GM18517 (cell line): ENCODE results near the gene UBQLNL.
A peak's percentile ranks its signal among the peaks of the same experiment; 100 is the strongest.

Experiments
- ATAC-seq: cut with Tn5 transposase; IDR thresholded peaks from one replicate; pipeline ENCODE4 v1.9.1; 2021; ENCODE audit warnings: mild to moderate bottlenecking, moderate library complexity; ENCODE audit not compliant: unreplicated experiment

Gene UBQLNL, protein sequence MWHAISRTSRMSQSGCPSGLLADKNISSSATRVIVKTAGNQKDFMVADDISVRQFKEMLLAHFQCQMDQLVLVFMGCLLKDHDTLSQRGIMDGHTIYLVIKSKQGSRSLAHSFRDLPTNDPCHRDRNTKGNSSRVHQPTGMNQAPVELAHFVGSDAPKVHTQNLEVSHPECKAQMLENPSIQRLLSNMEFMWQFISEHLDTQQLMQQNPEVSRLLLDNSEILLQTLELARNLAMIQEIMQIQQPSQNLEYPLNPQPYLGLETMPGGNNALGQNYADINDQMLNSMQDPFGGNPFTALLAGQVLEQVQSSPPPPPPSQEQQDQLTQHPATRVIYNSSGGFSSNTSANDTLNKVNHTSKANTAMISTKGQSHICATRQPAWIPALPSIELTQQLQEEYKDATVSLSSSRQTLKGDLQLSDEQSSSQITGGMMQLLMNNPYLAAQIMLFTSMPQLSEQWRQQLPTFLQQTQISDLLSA

DNA sequence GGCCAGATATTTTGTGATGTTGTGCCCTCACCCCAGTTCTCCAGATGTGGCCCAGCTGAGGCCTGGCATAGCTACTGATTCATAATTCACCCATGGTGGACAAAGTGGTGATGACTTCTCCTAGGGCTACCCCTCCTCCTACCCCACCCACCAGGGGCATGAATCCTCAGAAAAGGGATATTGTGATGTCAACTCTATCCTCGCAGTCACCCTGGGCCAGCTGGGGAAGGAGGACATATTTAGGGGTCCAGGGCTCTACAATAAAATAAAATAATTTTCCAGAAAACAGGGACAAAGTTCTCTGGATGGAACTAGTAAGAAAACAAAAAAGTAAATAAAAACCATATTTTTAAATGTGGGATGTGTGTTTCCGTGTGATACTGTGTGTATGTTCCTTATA lies at the start of gene UBQLNL:
Gene UBQLNL (minus strand): TSS at position 101 of the 400 bp plus-strand sequence. CDS start 258 bp downstream, outside the sequence.
- no peak for ATAC-seq

DNA sequence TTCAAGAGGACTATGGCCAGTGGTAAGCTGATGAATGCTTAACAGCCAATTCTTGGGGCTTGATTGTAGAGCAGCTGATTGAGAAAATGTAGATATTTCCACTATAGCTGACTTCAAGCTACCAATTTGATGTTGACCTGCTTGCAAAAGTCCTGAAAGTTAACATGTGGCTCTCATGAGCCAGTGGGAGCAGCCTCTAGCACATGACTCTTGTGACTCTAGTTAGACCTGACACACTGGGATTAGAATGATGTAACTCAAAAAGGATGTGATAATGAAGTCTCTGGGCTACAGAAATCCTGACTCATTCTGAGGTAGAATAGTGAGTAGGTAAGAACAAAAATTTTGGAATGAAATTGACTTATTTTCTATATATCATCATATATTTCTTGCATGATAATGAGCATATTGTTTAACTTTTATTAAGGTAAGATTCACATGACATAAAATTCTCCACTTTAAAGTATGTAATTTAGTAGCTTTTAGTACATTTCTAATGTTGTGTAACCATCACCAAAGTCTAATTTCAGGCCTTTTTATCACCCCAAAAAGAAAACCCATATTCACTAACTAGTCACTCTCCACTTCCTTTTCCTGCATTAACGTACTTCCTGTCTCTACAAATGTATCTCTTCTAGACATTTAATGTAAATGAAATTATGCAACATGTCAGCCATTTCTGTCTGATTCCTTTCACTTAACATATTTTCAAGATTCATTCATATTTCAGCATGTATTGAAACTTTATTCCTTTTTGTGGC lies 47.9 kb upstream of the UBQLNL start:
- ATAC-seq, result no peak

DNA sequence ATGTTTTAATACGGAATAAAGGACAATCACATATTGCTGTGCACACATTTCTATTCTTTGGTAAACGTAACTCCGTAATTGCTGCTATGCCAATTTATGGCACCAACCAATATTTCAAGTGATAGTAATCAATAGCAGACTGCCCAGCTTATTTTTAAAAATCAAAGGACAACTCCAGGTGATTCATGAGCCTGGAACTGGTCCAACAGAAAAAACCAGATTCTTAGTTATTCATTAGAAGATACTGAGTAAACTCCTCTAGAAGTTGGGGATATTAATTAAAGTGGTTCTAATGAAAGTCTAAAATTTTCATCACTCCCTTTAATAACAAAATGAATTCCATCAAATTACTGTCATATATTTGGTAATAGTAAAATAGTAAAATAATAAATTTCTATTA lies 41.3 kb upstream of the UBQLNL start:
- no peak for ATAC-seq

DNA sequence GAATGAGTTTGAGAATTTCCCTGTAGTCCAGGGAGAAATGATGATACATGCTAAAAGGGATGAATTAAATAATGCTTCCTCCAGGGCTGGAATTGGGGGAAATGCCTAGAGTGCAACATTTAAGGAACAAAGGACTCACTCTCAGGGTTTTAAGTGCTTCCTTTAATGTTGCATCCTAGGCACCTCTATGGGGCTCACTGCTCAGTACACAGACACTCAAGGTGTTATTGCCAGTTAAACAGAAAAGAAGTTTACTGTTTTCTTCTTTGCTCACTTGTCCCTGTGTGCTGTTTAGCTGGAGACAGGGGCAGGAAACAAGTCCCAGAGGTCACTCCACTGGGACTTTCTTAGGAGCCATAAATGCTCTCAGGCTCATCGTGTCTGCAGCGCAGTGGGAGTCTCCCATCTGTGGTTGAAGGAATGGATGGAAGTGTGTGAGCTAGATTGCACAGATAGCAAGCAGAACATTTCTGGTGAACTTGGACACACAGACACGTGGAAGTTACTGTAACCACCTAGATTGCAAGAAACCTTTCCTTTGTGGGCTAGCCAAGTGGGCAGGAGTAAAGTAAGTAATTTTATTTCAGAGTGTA lies 40.2 kb upstream of the UBQLNL start:
- ATAC-seq, result no peak

DNA sequence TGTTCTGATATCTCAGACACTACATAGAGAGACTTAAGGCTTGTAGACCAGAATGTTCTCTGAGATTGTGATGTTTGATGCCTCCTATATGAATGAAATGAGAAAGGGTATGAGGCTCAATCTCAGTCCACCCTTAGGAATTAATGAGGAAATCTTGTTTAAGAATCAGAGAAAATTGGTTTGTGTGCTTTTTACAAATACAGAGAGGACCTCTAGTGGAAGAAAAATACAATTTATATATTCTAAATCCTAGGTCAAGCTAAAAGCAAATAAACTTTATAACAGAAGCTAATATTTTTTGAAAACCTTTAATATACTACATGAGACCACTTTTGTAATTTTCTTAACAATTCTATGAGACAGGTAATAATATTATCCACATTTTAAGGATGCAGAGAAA lies 36.8 kb upstream of the UBQLNL start:
- no peak for ATAC-seq

DNA sequence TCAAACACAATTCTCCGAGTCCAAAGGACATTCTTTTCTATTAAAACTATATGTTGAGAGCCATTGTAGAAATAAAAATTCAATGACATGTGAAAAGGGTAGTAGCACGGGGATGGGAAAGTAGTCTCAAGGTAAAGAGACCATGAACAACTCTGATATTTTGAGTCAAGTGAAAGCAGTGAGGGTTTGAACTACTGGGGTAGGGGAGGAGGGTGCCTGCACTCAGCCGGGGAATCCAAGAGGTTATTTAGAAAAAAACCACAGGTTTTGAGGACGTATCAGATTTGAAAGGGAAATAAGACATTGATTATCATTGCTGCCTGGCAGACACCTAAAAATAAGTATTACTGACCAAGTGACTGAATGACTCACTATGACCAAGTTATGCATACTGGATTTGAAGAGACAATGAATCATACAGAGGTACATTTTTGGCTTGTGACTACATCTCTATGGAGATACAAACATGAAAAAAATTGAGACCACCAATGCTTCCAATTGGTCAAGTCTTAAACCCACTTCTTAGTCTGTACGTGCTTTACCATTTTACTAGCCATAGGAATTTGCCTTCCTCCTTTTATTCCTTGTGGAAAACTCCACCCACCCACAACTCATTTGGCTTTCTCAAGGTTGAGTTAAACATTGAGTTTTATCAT lies 34.1 kb upstream of the UBQLNL start:
- peak; percentile 48 for ATAC-seq

DNA sequence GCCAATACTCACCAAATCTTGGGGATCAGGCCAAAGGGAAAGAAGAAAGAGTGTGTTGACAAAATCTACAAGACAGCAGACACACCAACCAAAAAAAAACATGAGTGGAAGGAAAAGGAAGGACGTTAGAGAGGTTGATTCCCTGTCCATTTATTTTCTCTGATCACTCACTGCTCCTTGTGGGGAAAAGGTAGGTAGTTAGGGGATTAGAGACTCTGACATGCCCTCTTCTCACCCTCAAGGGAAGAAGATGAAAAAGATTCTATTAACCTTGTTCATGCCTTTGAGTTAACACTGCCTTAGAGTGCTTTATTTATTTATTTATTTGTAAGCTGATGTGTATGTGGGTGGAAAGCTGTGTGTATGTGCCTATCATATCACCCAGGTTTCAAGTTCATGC lies 31.9 kb upstream of the UBQLNL start, which contains the start of gene OR52H1:
Gene OR52H1 (minus strand): TSS at position 101 of the 400 bp plus-strand sequence. CDS start 3,035 bp downstream, outside the sequence.
- ATAC-seq, result no peak

DNA sequence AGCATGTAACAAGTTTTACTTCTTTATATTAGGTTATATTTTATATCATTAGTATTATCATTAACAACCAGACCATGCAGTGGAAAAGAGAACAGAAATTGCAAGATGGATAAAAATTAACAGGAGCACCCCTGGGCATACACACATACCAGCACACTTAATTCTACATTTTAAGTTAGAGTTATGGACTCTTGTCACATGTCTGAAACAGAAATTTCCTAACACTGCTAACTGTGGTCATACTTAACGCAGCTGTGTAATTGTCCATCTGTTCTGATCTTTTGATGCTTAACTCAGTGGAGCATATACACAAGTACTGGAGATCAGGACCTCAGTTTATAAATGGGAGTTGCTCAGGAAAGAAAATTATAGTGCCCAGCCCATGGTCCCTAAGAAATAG lies 31.5 kb upstream of the UBQLNL start:
- peak; percentile 56 for ATAC-seq

DNA sequence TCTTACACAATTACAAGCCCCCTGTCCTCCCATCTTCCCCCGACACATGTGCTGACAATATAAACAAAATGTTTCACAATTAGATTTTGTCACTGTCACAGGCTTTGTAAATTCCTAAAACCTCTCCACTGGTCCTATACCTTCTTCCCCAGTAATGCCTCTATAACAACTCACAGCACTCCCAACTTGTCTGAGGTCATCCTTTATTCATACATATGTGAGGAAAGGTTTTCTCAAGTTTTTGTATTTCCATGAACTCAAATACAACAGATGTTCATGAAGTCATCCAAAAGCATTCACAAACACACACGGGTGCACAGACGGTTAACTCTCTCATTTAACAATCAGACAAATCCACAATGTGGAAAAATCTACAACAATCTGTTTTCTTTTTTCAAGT lies 30.0 kb upstream of the UBQLNL start:
- ATAC-seq, result no peak

DNA sequence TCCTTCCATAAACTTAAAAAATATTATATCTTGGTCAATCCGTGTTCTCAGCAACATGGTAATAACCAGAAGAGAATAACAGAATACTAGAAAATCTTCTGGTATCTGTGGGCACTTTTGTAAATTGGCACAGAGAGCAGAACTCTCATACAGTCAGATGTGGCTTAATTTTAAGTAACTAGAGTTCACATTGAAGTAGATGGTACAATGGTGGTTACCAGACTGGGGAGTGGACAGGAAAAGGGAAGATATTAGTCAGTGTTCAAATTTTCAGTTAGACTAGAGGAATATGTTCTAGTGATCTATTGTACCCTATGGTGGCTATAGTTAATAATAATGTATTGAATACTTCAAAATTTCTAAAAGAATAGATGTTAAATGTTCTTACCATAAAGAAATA lies 24.9 kb upstream of the UBQLNL start:
- ATAC-seq, result no peak

DNA sequence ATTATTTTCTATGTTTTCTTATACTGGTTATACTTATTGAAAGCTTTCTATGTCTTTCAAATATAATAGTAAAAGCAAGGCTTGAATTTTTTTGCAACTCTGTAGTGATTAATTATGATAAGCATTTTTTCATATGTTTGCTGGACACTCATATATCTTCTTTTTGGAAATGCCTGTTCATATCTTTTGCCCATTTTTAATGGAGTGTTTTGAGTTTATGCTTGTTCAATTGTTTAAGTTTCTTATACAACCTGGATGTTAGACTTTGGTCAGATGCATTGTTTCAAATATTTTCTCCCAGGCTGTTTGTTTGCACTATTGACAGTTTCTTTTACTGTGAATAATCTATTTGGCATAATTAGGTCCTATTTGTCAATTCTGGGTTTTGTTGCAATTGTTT lies 20.0 kb upstream of the UBQLNL start:
- ATAC-seq, result no peak

DNA sequence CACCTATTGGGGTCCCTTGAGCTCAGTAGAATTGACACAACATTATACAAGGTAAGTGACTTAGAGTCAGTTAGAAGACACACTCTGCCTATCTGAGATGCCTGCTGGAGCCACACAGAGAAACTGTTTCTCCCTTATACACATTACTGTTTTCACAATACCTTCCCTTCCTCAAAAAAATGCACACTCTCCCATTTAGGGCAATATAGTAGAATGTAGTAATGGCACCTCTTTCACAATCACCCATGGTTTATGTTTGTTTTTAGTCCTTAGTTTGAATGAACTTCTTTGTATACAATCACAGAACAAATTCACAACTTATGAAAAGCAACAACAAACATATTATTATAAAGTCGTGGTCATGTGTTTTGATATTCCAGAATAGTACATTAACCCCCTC lies 17.5 kb upstream of the UBQLNL start:
- ATAC-seq, result no peak

DNA sequence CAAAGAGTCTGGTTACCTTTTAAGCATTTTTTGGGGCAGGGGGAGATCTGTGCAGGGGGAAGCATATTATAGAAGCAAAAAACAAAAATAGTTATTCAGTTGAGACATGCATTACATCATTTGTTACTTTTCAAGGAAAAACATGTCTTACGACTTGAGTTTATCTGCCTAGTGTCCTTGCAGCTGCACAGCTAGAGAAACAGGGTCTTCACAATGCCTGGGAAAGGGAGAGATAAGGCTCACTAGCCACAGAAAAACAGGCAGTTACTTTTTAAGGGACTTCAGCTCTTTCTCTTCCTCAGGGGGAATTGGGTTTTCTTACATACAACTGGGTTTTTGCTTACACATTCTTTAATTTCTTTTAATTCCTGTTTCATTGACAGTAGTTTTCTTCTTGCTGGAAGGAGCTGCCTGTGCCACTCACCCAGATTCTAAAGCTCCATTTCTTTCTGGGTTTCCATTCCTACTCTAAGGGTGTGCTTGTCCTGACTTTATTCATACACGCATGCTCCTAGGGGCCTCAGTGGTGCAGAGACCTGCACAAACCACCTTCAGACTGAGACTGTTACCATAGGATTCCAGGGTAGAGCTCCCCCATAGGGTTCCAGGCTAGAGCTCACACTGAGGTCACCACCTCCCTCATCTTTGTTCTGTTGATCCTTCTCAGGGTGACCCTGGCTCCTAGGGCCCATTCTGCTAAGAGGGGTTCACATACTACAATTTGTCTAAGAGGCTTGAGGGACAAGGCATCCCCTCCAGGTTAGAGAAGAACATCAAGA lies 14.7 kb upstream of the UBQLNL start:
- ATAC-seq, result no peak

DNA sequence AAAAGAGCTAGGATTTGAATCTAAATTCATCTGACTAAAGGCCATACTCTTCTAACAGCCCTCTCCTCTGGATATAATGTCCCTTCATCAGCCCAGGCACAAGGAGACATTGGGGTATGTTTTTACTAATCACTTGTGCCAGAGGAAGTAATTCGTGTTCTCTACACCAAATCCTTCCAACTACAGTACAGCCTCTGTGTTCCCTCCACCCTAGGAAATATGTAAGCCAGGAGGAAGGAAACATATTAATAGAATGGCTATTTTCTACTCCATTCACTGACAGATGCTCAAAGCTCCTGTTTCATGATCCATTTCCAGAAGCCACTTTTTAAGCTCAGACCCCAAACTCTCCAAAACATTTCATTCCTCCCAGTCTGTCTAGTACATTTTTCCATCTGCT lies 12.0 kb upstream of the UBQLNL start:
- no peak for ATAC-seq

DNA sequence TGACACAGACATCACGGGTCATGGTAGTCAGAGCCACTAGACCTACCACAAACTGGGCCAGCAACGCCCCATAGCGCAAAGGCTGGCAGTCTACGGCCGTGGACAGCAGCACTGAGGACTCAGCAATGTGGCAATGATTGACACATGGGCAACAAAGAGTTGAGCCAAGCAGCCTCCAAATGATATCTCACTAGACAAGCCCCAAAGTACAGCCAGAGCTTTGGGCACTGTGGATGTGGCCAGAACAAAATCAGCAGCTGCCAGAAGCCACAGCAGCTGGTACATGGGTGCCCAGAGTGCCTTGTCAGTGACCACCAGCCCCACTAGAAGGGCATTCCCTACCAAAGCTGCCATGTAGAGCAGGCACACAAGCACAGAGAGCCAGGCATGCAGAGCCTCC lies 11.2 kb upstream of the UBQLNL start:
- ATAC-seq, result no peak

DNA sequence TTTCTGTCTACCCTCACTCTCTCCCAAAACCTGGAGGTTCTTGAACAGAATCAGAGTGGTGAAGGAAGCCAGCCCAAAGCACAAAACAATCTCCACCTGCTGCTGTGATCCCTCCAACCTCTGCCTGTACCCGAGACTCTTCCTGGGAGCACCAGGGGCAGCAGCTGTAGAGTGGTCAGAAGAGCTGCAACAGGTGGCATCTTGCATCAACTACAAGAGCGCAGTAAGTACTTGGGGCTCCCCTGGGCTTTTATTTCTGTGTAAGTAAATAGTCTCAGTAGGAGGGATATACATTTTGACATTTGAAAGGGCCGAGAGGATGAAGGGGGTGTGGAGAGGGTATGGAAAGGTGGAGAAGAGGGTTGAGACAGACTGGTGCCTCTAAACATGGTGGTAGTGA lies 8.3 kb upstream of the UBQLNL start:
- no peak for ATAC-seq

DNA sequence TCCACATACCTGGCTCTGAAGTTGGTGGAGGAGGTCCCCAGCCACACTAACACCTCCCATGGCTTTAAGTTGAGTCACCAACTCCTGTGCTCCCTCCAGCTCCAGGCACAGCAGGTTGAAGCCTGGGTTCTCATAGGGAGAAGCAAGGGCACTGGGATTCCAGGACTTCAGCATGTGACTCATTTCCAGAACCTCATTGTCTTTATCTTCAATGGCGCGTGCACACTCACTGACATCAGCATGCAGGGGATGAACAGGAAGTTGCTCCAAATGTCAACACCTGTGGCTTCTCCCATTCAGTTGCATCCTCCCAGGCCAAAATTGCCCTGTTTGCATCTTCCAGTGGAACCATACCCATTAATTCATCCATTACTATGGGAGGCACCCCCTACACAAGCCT lies 5.8 kb upstream of the UBQLNL start:
- no peak for ATAC-seq

DNA sequence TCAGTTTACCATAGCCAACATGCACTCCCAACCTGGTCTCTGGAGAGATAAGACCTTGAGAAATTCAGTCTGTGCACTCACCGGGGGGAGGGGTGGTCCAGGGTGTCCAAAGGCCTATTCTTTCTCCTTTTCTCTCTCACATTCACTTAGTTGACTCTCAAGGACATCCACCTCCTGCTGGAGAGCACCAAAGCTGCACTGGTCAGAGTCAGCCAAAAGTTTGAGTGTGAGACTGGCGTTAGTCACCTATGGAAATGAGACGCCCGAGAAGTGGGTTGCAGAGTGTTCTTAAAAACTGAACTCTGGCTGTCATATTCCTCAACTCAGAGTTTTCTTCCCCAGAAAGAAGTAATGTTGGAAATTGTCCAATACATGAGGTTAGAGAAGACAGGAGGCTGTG lies 5.0 kb upstream of the UBQLNL start:
- no peak for ATAC-seq

DNA sequence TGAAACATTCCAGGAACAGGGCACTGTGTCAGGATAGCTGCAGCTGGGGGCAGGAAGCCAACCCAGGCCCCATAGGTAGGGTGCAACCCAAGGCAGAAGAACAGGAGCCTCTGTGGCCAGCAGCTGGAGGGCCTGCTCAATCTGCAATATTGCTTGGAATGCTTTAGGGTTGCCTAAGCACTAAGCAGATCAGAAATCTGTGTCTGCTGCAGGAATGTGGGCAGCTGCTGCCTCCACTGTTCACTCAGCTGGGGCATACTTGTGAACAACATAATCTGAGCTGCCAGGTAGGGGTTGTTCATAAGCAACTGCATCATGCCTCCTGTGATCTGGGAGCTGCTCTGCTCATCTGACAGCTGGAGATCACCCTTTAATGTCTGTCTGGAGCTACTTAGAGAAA lies 1.7 kb downstream of the UBQLNL start:
- no peak for ATAC-seq

DNA sequence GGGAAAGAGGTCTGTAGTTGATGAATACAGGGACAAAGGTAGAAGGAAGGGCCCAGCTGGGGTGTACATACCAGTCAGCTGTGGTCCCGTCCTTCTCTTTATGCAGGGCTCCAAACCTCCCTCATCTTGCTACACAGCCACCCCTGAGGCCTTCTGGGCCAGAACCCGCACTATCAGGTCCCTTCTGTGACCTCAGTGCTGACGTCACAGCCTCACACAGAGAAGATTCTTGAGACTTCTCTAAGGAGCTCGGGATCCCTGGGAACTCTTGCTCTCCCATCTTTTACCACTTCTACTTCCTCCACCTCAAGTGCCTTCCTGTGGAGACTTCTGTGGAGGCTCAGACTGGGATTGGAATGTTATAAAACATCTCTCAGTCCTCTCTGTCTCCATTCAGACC lies 6.7 kb downstream of the UBQLNL start, which contains the start of gene UBQLN3:
Gene UBQLN3 (minus strand): TSS at position 155 of the 400 bp plus-strand sequence. CDS start 399 bp downstream, outside the sequence.
- ATAC-seq, result no peak
